ENCODE data around the gene HOMER2.
"Not testable (repeated sequence)": the region's sequence is repeated elsewhere in the genome, so short reads cannot be mapped to it uniquely, and the experiment has no call there.

HOMER2 gene

GRCh38 chr15:82963471-82964341 is 11.2 kb upstream of the HOMER2 start:
- DNase-seq = no peak

- DNase-seq = no peak
Observed at GRCh38 chr15:82960766-82961165, 8.2 kb upstream of the HOMER2 start.

GRCh38 chr15:82959423-82959822 is 6.9 kb upstream of the HOMER2 start:
- no peak for DNase-seq

- DNase-seq = no peak
Observed at GRCh38 chr15:82958638-82959037, 6.1 kb upstream of the HOMER2 start.

- DNase-seq = peak; percentile 4
Observed at GRCh38 chr15:82951472-82952157, 905 bp downstream of the HOMER2 start.

GRCh38 chr15:82950746-82951370 is 1.7 kb downstream of the HOMER2 start:
- DNase-seq = peak; percentile 8

GRCh38 chr15:82950295-82950694 is 2.2 kb downstream of the HOMER2 start:
- no peak for DNase-seq

GRCh38 chr15:82946155-82946701 is 6.3 kb downstream of the HOMER2 start:
- no peak for DNase-seq

GRCh38 chr15:82945326-82945725 is 7.2 kb downstream of the HOMER2 start:
- no peak for DNase-seq

GRCh38 chr15:82944821-82945220 is 7.7 kb downstream of the HOMER2 start:
- peak; percentile 52 for DNase-seq

GRCh38 chr15:82944056-82944455 is 8.5 kb downstream of the HOMER2 start:
- DNase-seq = peak; percentile 19

- DNase-seq = no peak
Observed at GRCh38 chr15:82943176-82943575, 9.3 kb downstream of the HOMER2 start.

- no peak for DNase-seq
Observed at GRCh38 chr15:82942691-82943090, 9.8 kb downstream of the HOMER2 start.

- DNase-seq = not testable (repeated sequence)
Observed at GRCh38 chr15:82939678-82940077, 12.8 kb downstream of the HOMER2 start.

- no peak for DNase-seq
Observed at GRCh38 chr15:82937712-82938058, 14.8 kb downstream of the HOMER2 start.

- DNase-seq = no peak
Observed at GRCh38 chr15:82936966-82937711, 15.4 kb downstream of the HOMER2 start.

- DNase-seq = no peak
Observed at GRCh38 chr15:82935382-82935781, 17.1 kb downstream of the HOMER2 start.

GRCh38 chr15:82934100-82934880 is 18.2 kb downstream of the HOMER2 start:
- DNase-seq = no peak

GRCh38 chr15:82933576-82933975 is 18.9 kb downstream of the HOMER2 start:
- no peak for DNase-seq

- no peak for DNase-seq
Observed at GRCh38 chr15:82931221-82931620, 21.3 kb downstream of the HOMER2 start.

- DNase-seq = no peak
Observed at GRCh38 chr15:82930461-82930860, 22.1 kb downstream of the HOMER2 start.

GRCh38 chr15:82928711-82929110 is 23.8 kb downstream of the HOMER2 start:
- DNase-seq = no peak

All from DMS79 treated with DMSO at 0.1 percent for 48 hours (cell line).